ENCODE results near the gene HECTD4. TPM values are rescaled to one million over a fixed set of nuclear protein-coding genes. Genes with fewer than 3 reads are reported as not detected.
A peak's percentile ranks its signal among the peaks of the same experiment; 100 is the strongest.

HECTD4 gene
- total and polyA plus RNA-seq, 9 of the 15 experiments (the other 6 are each of a cell fraction or from before 2014, with no cell fraction given): 3.5 to 33.3 (median 13.5) TPM

DNA sequence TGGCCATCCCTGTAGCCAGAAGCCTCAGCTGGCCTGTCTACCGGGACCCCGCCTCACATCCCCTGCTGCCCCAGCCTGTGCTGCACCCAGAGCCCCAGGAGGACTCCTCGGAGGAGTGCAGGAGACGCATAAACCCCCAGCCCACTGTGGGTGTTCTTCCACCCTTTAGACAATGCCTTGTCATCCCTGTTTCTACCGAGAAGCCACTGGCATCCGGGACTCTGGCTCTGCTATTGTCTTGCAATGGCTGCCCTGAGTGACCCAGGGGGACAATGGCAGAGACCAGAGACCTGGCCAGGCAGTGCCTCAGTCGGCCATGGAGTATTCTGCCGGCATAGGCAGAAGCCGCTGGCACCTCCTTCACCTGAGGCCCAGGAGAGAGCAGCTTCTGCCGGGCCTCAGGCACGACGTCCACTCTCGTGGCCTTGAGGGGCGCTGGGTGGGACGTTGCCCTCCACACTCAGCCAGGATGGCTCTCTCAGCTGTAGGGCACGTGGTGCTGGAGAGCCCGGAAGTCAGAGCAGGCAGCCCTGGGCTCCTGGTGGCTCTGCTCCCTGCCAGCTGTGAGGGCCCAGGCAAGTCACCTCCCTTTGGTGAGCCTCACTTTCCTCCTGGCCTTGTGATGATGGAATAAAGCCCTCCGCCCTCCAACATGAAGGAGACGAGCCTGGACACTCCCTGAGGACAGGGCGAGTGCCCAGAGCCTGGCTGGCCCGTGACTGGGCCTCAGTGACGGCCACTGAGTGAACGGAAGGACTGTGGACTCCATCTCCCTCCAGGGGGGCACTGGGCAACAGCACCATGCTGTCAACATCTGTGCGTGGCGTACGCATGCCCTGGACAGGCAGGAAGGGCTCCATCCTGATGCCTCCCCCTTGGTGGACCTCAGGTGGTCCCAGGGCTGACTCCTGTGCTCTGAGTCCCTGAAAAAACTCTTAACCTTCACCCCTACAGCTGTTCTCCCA, 215.9 kb downstream of the HECTD4 start:
- Histone ChIP-seq H3K27me3 (ENCODE audit: control insufficient read depth in 2 of 2, insufficient read depth in 2 of 2, low read length in 2 of 2) (no peaks in the 10 kb centered on the region), H3K9ac (ENCODE audit: insufficient read depth in 1 of 2, low read depth in 2 of 2, low read length in 2 of 2) (peak overlapping the region in 1 of 2 experiments; percentile 68; a peak in 2 of 4 replicates), H3K27ac (ENCODE audit: extremely low read depth, low read depth, low read length) (no peak overlapping the region), H2AFZ (ENCODE audit: low read depth, low read length) (no peak overlapping the region), H4K20me1 (replicated peaks; ENCODE audit: control insufficient read depth, insufficient read depth, low read length) (no peaks in the 10 kb centered on the region), H3K4me2 (ENCODE audit: insufficient read depth, low read length) (no peak overlapping the region), H3K9me1 (ENCODE audit: control insufficient read depth, insufficient read depth, low read length) (no peaks in the 10 kb centered on the region), H3K4me1 (replicated peaks in 1 of 2; ENCODE audit: control insufficient read depth in 2 of 2, insufficient read depth in 2 of 2, low read length in 2 of 2) (peaks cover 0 to 25% of the 10 kb centered on the region in 2 experiments; a peak in 2 of 5 replicates), H3K36me3 (ENCODE audit: control insufficient read depth, insufficient read depth, low read length) (peaks cover 38% of the 10 kb centered on the region; the same call in 2 of the 3 replicates), H3K9me3 (replicated peaks; ENCODE audit: control insufficient read depth, insufficient read depth, low read depth, low read length) (no peaks in the 10 kb centered on the region), H3K4me3 (no peak overlapping the region), H3K79me2 (ENCODE audit: control insufficient read depth, insufficient read depth, low read length) (no peaks in the 10 kb centered on the region)
- BruUV-seq (replicated peaks): no TSS peak
- no peak for ATAC-seq
- ChIA-PET POLR2A (interaction anchor here (0.6 to 1.0 kb wide), 2 partner anchors 51 to 324 kb away, joined by 3 read pairs; partner anchors contain the start of gene MAPKAPK5), CTCF (ENCODE audit: low intra/inter-chr PET ratio) (no interaction called here)
- intact Hi-C loops (cut with micrococcal nuclease): no loop called here
- 87% methylated on average over 22 of the region's 26 CpGs for WGBS (ENCODE audit: insufficient coverage, low coverage, missing lambda C conversion rate)
- in situ Hi-C loops (cut with MboI): no loop called here
- no peak for DNase-seq (ENCODE audit: extremely low read depth in 1 of 4, low spot score in 3 of 4)
- TF ChIP-seq PTTG1 (tag; IDR thresholded peaks at IDR 0.05; ENCODE audit: low read depth) (no peak), POLR2G (IDR thresholded peaks at IDR 0.05; ENCODE audit: low read depth, low read length) (0 out of 2 replicates have a peak, but pooled peaks have one; percentile 50)
- no peak for FAIRE-seq

DNA sequence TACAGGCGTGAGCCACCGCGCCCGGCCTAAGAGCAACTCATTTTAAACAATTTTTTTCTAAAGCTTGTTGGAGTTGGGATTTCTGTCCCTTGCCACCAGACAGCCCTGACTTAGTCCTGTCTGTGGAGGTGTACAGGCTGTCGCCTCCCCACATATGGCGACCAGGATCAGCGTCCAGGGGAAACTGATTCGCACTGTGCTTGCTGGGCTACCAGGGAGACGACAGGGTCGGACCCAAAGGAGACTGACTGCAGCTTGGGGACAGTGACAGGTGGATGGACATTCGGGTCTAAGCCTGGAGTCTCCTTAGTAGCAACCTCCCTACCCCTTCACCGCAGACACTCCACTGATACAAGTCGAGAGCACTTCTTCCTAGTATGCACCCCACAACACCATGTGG, 216.6 kb downstream of the HECTD4 start:
- Histone ChIP-seq H3K4me3 (no peak overlapping the region), H2AFZ (ENCODE audit: low read depth, low read length) (no peak overlapping the region), H3K9me1 (ENCODE audit: control insufficient read depth, insufficient read depth, low read length) (no peaks in the 10 kb centered on the region), H4K20me1 (replicated peaks; ENCODE audit: control insufficient read depth, insufficient read depth, low read length) (no peaks in the 10 kb centered on the region), H3K79me2 (ENCODE audit: control insufficient read depth, insufficient read depth, low read length) (no peaks in the 10 kb centered on the region), H3K4me1 (replicated peaks in 1 of 2; ENCODE audit: control insufficient read depth in 2 of 2, insufficient read depth in 2 of 2, low read length in 2 of 2) (peaks cover 0 to 20% of the 10 kb centered on the region in 2 experiments; a peak in 2 of 5 replicates), H3K27ac (ENCODE audit: extremely low read depth, low read depth, low read length) (no peak overlapping the region), H3K9ac (ENCODE audit: insufficient read depth in 1 of 2, low read depth in 2 of 2, low read length in 2 of 2) (0 out of 4 replicates have a peak overlapping the region, but pooled peaks of 1 of the 2 experiments have one; percentile 68), H3K27me3 (ENCODE audit: control insufficient read depth in 2 of 2, insufficient read depth in 2 of 2, low read length in 2 of 2) (no peaks in the 10 kb centered on the region), H3K9me3 (replicated peaks; ENCODE audit: control insufficient read depth, insufficient read depth, low read depth, low read length) (no peaks in the 10 kb centered on the region), H3K4me2 (ENCODE audit: insufficient read depth, low read length) (no peak overlapping the region), H3K36me3 (ENCODE audit: control insufficient read depth, insufficient read depth, low read length) (peaks cover 38% of the 10 kb centered on the region; the same call in 1 of the 3 replicates)
- intact Hi-C loops (cut with micrococcal nuclease): no loop called here
- TF ChIP-seq NFE2 (IDR thresholded peaks at IDR 0.05; ENCODE audit: low read depth): no peak
- in situ Hi-C loops (cut with MboI): no loop called here
- ChIA-PET CTCF (ENCODE audit: low intra/inter-chr PET ratio) (no interaction called here), POLR2A (interaction anchor here (0.6 to 1.1 kb wide), 2 partner anchors 145 to 324 kb away, joined by 3 to 4 read pairs; partner anchors contain the start of gene MAPKAPK5)
- 98% methylated on average over 12 of the region's 13 CpGs for WGBS (ENCODE audit: insufficient coverage, low coverage, missing lambda C conversion rate)
- BruUV-seq (replicated peaks): no TSS peak
- FAIRE-seq (no peak), ATAC-seq (no peak), DNase-seq (ENCODE audit: extremely low read depth in 1 of 4, low spot score in 3 of 4) (no peak)

All from K562 (cell line).